Stromal cell of bone marrow (primary cell): ENCODE results near the gene CABCOCO1.

Experiments used
- DNase-seq: peaks from one replicate; pipeline ENCODE4 v3.0.0-alpha.2; 2012; ENCODE audit warnings: low read depth

The CABCOCO1 gene

GRCh38 chr10:61757525-61758397, 95.0 kb downstream of the CABCOCO1 start:
- peak; percentile 71 for DNase-seq

DNA sequence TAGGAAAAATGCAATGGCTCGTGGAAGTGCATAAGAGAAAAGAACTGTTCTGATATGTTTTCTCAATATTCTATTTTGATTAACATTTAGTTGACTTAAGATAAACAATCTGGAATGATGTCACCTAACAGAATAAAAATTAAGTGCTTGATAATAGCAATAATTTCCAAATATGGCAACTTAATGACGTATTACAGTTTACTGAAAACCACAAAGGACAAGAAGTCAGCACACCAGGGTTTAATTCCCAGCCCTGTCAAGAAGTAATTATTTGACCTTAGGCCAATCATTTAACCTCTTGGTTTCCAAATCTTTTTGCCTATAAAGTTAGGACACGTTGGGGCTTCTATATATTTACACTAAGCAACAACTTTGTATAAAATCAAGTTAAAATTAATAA, 95.7 kb downstream of the CABCOCO1 start:
- DNase-seq: no peak

DNA sequence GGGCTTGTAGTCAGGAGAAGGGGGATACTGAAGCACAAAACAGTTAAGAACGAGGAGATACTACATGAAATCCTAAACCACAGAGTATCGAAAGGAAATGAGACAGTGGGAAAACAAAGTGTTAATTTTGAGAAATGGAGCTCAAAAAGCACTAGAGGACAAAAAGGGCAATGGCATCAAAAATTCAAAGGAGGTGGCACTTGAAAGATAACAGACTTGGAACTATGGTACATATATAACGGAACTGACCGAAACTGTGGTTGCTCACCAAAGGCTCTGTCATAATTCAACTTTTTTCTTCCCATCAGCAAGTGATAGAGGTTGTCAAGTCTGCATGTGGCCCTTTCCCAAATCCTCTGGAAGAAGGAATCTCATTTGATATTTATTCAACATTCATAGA, 97.0 kb downstream of the CABCOCO1 start:
- DNase-seq: no peak

DNA sequence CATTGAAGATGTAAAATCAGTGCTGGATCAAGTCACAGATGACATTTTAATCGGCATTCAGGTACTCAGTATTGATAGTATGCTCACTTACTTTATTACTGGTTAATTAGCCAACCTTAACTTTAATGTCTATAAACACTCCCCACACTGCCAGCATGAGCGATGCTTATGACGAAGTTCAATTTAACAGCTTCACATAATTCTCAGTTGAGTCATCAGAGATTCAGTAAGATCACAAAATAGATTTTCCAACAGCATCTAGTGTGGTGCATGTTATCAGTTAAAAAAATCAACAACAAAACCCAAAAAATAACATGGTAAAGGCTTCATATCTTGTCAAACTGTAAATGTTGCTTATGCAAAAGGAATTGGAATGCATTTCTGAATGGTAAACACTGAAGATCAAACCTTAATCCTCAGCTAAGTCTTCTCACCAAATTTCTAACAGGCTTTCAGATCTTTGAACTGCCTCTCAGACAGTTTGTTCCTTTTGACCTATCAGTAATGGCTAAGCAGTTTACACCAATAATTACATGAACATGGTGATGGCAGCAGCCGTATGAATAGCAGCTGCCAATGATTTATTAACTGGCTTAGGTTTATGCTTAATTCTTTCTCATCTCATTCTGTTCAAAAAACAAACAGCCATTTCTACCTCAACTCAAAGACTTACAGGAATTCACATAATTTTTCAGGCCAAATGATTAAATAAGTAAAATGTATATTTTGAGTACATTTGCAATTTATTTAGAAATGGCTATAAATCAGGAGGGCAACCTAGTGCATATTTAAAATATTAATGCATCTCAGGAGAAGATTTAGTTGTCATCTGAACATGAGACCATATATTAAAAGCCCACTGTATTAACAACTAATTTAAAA, 98.5 kb downstream of the CABCOCO1 start:
- DNase-seq: peak; percentile 54

DNA sequence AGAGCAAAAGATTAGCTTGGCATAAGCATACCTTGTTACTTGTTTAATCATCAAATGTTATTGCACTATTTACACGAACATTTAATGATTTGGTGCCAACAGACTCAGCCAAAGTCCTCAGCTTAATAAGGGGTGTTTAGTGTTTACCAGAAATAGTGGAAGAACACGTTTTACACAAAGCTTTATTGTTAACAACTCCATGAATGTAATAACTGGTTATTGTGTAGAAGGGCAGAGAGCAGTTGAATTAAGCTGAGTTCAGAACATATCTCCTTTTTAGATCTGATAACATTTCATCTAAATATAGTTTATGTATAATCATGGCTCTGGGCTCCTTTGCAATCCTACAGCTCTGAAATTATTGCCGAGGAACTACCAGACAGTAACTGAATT, 99.1 kb downstream of the CABCOCO1 start:
- DNase-seq: no peak

- DNase-seq: no peak
These were observed 101.0 kb downstream of the CABCOCO1 start for GRCh38 chr10:61763778-61764177.

GRCh38 chr10:61764486-61764885, 101.8 kb downstream of the CABCOCO1 start:
- DNase-seq: no peak

DNA sequence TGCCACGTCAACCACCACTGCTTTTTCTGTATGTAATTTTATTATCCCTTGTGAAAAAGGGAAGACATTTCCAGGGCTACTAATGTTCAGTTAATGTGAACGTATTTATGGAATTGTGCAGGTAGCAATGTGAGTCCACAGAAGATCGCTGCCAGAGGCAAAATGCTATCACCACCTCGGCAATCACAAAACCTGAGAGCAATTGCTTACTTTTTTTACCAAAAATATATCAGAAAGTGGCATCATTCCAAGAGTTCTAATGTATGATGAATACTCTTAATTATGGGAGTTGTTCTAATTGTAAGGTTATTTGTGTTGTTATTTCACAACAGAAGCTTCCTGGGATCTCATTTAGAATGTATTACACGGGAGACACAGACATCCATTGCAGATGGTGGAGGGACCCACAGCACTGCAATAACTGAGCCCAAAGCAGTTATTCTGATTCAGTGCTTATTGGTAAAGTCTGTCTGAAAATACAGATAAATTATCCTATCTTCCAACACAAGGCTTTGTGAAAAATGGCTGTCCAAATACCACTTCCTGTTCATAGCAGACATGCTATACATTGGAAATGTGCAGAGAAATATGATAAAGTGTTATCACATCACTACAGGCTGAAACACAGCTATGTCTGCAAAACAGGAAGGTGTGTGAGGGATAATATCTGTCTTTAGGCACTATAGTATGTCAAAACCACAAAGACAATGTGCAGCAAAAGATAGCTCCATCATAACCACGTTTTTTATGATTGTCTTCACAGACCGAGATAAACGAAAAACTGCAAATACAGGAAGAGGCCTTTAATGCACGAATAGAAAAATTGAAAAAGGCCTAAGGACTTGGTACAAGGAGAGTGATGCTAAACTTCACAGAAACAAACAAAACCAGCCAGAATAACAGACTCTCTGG, 102.7 kb downstream of the CABCOCO1 start:
- no peak for DNase-seq

DNA sequence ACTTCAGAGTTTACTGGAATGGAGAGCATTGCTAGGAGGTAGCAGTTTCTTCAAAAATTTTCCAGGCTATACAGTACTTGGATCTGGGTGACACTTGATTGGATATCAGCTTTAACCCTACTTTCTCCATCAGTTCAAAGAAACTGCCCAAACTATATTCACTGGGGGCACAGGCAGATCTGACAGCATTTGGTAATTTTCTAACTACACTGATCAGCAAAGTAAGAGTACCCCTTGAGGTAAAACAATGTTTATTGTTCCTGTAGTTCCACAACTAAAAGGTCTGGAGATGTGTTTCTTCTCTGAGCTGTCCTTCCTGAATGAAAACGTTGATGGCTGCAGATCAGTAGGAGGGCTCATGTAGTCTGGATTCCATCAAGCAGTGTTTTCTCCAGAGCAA, 104.2 kb downstream of the CABCOCO1 start:
- no peak for DNase-seq

GRCh38 chr10:61774031-61774430, 111.3 kb downstream of the CABCOCO1 start:
- no peak for DNase-seq

- no peak for DNase-seq
These were observed 112.4 kb downstream of the CABCOCO1 start for GRCh38 chr10:61775111-61775510.

DNA sequence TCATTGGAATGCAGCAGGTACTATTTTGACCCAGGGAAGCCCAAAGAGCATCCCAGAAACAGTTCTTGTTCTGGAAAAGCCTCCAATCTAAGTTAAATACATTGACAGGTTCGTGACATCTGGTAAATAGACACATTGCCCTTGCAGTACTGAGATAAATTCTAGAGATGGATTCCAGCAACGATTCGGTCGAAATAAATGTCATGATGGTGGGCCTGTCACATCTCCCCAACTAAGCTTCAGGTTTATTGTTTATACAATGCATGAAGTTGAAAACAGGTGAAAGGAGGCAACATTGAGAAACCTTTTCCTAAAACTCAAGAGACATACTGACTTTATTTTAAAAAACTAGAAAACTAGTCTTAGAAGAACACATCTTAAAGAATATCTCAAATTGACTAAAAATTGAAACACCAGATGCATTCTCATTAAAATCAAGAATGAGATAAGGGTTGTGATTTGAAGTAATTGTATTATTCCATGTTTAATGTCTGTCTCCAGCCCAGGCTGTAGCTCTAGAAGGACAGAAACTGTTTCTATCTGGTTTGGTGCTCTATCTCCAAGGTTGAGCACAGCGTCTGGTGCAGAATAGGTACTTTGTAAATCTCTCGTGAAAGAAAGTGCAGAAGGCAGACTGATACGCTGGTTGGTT, 114.0 kb downstream of the CABCOCO1 start:
- DNase-seq: no peak

- DNase-seq: no peak
These were observed 115.4 kb downstream of the CABCOCO1 start for GRCh38 chr10:61778137-61778536.

- DNase-seq: no peak
These were observed 116.5 kb downstream of the CABCOCO1 start for GRCh38 chr10:61779276-61779675.

DNA sequence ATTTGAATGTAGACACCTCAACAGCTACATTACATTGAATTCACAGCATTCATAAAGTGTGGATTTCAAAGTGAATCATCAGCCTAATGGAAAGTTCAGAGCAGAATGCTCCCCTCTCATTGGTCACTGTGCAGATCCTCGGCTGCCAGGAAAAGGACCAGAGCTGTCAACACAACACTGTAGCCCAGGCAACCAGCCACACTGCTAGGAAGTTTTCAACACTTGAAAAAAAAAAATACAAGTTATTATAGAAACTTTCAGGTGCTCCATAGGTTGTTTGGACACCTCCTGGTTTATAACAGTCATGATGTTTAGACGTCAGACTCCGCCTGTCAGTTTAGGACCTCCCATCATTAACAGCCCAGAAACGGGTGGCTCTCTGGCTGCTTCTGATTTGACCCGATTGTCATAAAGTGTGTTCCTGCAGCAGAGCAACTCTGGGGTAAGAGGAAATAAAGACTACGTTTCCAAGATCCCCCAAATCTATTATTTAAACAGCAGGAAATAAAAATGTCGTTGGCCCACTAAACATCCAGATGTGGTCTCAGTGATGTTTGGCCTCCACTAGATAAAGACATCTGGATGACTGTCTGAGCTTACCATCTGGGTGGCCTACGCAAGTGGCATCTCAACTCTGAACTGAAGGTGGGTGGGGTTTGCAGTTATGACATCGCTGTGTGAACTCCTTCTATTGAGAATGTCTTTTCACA, 117.4 kb downstream of the CABCOCO1 start:
- DNase-seq: peak; percentile 92

DNA sequence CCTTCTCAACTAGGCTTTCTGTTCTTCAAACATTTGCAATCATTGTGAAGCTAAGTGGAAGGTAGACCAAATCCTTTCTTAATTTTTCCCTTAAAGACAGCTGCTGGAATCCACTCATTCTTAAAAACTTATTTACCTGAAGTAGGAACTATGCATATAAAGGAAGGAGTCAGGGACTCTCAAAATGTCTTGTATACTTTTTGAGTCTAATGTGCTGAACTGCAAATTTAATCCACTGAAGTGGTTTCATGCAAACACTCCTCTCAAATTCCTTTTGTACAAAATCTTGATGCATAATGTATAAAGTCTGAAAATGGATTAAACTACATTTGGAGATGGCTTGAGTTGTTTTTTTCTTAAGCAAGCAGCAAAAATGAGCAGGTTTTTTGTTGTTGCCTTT, 118.0 kb downstream of the CABCOCO1 start:
- no peak for DNase-seq

GRCh38 chr10:61781969-61782403, 119.3 kb downstream of the CABCOCO1 start:
- DNase-seq: no peak

DNA sequence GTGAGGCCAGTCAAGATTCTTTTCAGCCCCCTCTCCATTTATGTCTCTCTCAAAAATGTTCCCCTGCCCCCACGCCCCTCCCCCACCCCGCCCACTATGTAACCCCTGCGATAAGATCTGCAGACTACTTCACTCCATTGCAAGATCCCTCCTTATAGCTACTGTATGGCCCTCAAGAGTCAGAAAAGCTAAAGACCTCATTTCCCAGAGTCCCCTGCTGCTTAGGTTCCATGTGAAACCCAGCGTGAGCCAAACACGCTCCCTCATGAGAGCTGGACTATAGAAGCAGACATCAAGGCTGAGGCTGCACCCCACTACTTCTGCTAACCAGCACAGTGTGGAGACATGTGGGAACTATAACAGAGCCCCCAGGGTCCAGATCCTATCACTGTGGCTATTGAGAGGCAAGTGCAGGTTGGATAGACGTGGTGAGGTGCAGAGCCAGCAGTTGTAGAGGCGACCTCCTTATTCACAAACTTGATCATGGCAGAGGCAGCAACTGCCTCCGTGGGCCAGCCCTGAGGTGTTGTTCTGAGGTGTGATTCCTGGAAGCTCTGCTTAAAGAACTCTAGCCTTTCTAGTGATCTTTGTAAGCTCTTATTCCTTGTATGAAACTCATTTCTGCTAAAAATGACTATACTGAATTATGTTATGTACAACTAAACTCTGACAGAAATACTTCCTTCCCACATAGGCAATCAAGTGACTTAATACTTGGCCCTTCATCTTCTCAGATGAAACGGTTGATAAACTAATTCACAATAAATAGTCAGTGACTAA, 121.8 kb downstream of the CABCOCO1 start:
- no peak for DNase-seq

- no peak for DNase-seq
These were observed 122.9 kb downstream of the CABCOCO1 start for GRCh38 chr10:61785473-61786105.
